Measurements from ENCODE around the gene STXBP5.
"Not testable (repeated sequence)": the region's sequence is repeated elsewhere in the genome, so short reads cannot be mapped to it uniquely, and the experiment has no call there.

Gene STXBP5

GRCh38 chr6:147246853-147247635, 42.8 kb downstream of the STXBP5 start:
- Histone ChIP-seq H3K9me3 (ENCODE audit: low read length) (peaks cover 6% of the 10 kb centered on the region), H2AFZ (ENCODE audit: low read depth, low read length) (no peak overlapping the region), H3K36me3 (ENCODE audit: insufficient read depth, low read length) (peaks cover 5% of the 10 kb centered on the region), H3K27me3 (ENCODE audit: insufficient read depth, low read length) (no peaks in the 10 kb centered on the region), H3K4me1 (ENCODE audit: insufficient read depth, low read length) (peaks cover 7% of the 10 kb centered on the region), H3K4me3 (ENCODE audit: low read length) (no peak overlapping the region)

- Histone ChIP-seq H3K4me1 (ENCODE audit: insufficient read depth, low read length) (peaks cover 7% of the 10 kb centered on the region), H3K4me3 (ENCODE audit: low read length) (no peak overlapping the region), H2AFZ (ENCODE audit: low read depth, low read length) (no peak overlapping the region), H3K27me3 (ENCODE audit: insufficient read depth, low read length) (no peaks in the 10 kb centered on the region), H3K9me3 (ENCODE audit: low read length) (peaks cover 6% of the 10 kb centered on the region), H3K36me3 (ENCODE audit: insufficient read depth, low read length) (peaks cover 5% of the 10 kb centered on the region)
Observed at GRCh38 chr6:147248859-147249258, 44.6 kb downstream of the STXBP5 start.

- Histone ChIP-seq H3K4me3 (ENCODE audit: low read length) (no peak overlapping the region), H2AFZ (ENCODE audit: low read depth, low read length) (no peak overlapping the region), H3K9me3 (ENCODE audit: low read length) (peaks cover 6% of the 10 kb centered on the region), H3K36me3 (ENCODE audit: insufficient read depth, low read length) (peaks cover 5% of the 10 kb centered on the region), H3K4me1 (ENCODE audit: insufficient read depth, low read length) (peaks cover 7% of the 10 kb centered on the region), H3K27me3 (ENCODE audit: insufficient read depth, low read length) (no peaks in the 10 kb centered on the region)
Observed at GRCh38 chr6:147251072-147251471, 46.9 kb downstream of the STXBP5 start.

DNA sequence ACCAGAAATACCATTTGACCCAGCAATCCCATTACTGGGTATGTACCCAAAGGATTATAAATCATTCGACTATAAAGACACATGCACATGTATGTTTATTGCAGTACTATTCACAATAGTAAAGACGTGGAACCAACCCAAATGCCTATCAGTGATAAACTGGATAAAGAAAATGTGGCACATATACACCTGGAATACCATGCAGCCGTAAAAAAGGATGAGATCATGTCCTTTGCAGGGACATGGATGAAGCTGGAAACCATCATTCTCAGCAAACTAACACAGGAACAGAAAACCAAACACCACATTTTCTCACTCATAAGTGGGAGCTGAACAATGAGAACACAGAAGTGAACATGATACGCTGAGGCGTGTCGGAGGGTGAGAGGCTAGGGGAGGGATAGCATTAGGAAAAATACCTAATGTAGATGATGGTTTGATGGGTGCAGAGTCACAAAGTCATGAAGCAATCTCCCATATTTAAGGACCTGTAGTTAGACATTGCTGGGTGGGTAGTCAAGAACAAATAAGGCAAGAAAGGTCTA, 50.8 kb downstream of the STXBP5 start:
- H3K9me3 ChIP-seq (ENCODE audit: low read length); H3K27me3 ChIP-seq (ENCODE audit: insufficient read depth, low read length); H2AFZ ChIP-seq (ENCODE audit: low read depth, low read length); H3K36me3 ChIP-seq (ENCODE audit: insufficient read depth, low read length); H3K4me1 ChIP-seq (ENCODE audit: insufficient read depth, low read length); H3K4me3 ChIP-seq (ENCODE audit: low read length): not testable (repeated sequence)

- Histone ChIP-seq H3K4me3 (ENCODE audit: low read length) (no peak overlapping the region), H3K9me3 (ENCODE audit: low read length) (peaks cover 4% of the 10 kb centered on the region), H3K27me3 (ENCODE audit: insufficient read depth, low read length) (no peaks in the 10 kb centered on the region), H3K36me3 (ENCODE audit: insufficient read depth, low read length) (peaks cover 2% of the 10 kb centered on the region), H2AFZ (ENCODE audit: low read depth, low read length) (no peak overlapping the region), H3K4me1 (ENCODE audit: insufficient read depth, low read length) (no peaks in the 10 kb centered on the region)
Observed at GRCh38 chr6:147255948-147256674, 51.9 kb downstream of the STXBP5 start.

- no peaks in the 10 kb centered on the region for H3K36me3 ChIP-seq (ENCODE audit: insufficient read depth, low read length)
- H3K4me3 ChIP-seq (ENCODE audit: low read length): no peak overlapping the region
- H3K9me3 ChIP-seq (ENCODE audit: low read length): no peaks in the 10 kb centered on the region
- H3K4me1 ChIP-seq (ENCODE audit: insufficient read depth, low read length): no peaks in the 10 kb centered on the region
- H3K27me3 ChIP-seq (ENCODE audit: insufficient read depth, low read length): no peaks in the 10 kb centered on the region
- H2AFZ ChIP-seq (ENCODE audit: low read depth, low read length): no peak overlapping the region
Observed at GRCh38 chr6:147257760-147258159, 53.5 kb downstream of the STXBP5 start.

DNA sequence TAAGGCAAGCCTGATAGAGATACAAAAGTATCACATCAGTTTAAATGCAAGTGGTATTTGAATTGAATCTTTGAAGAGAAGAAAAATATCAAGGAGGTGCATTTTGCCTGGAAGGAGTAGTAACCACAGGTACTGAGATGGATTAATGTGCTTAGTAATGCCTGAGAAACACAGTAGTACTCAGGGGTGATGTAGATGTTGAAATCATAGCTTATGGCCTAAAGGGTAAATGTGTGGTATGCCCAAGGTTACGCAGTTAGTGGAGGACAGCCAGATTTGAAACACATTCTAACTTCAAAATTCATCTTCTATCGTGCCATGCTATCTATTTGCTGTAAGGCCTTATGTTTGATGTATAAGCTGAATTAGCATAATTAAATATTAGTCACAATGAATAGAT, 55.9 kb downstream of the STXBP5 start:
- H3K9me3 ChIP-seq (ENCODE audit: low read length): no peaks in the 10 kb centered on the region
- no peaks in the 10 kb centered on the region for H3K4me1 ChIP-seq (ENCODE audit: insufficient read depth, low read length)
- H3K4me3 ChIP-seq (ENCODE audit: low read length): no peak overlapping the region
- no peak overlapping the region for H2AFZ ChIP-seq (ENCODE audit: low read depth, low read length)
- no peaks in the 10 kb centered on the region for H3K36me3 ChIP-seq (ENCODE audit: insufficient read depth, low read length)
- H3K27me3 ChIP-seq (ENCODE audit: insufficient read depth, low read length): no peaks in the 10 kb centered on the region

- Histone ChIP-seq H3K4me1 (ENCODE audit: insufficient read depth, low read length) (no peaks in the 10 kb centered on the region), H3K4me3 (ENCODE audit: low read length) (no peak overlapping the region), H2AFZ (ENCODE audit: low read depth, low read length) (no peak overlapping the region), H3K9me3 (ENCODE audit: low read length) (no peaks in the 10 kb centered on the region), H3K36me3 (ENCODE audit: insufficient read depth, low read length) (no peaks in the 10 kb centered on the region), H3K27me3 (ENCODE audit: insufficient read depth, low read length) (no peaks in the 10 kb centered on the region)
Observed at GRCh38 chr6:147262946-147263345, 58.7 kb downstream of the STXBP5 start.

GRCh38 chr6:147266821-147267220, 62.6 kb downstream of the STXBP5 start:
- H3K27me3 ChIP-seq (ENCODE audit: insufficient read depth, low read length): no peaks in the 10 kb centered on the region
- no peaks in the 10 kb centered on the region for H3K36me3 ChIP-seq (ENCODE audit: insufficient read depth, low read length)
- no peak overlapping the region for H3K4me3 ChIP-seq (ENCODE audit: low read length)
- no peaks in the 10 kb centered on the region for H3K4me1 ChIP-seq (ENCODE audit: insufficient read depth, low read length)
- no peaks in the 10 kb centered on the region for H3K9me3 ChIP-seq (ENCODE audit: low read length)
- H2AFZ ChIP-seq (ENCODE audit: low read depth, low read length): no peak overlapping the region

DNA sequence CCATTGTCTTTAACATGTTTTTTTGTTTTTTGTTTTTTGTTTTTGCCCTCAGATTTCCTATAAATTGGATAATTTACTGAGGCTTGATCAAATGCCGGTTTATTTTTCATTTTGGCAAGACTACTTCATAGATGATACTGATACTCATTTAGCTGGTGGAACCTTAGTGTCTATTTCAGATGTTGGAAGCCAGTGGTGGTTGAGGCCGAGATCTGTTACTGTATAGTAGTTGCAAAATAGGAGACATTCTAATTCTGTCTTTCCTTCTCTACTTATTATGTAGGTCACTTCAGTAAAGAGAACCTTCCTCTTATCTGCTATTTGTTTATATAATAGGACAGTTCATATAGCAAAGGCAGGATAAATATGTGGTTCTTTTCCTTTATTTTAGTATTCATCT, 63.4 kb downstream of the STXBP5 start:
- H3K9me3 ChIP-seq (ENCODE audit: low read length): no peaks in the 10 kb centered on the region
- H3K36me3 ChIP-seq (ENCODE audit: insufficient read depth, low read length): no peaks in the 10 kb centered on the region
- H3K27me3 ChIP-seq (ENCODE audit: insufficient read depth, low read length): no peaks in the 10 kb centered on the region
- H2AFZ ChIP-seq (ENCODE audit: low read depth, low read length): no peak overlapping the region
- H3K4me1 ChIP-seq (ENCODE audit: insufficient read depth, low read length): no peaks in the 10 kb centered on the region
- H3K4me3 ChIP-seq (ENCODE audit: low read length): no peak overlapping the region

DNA sequence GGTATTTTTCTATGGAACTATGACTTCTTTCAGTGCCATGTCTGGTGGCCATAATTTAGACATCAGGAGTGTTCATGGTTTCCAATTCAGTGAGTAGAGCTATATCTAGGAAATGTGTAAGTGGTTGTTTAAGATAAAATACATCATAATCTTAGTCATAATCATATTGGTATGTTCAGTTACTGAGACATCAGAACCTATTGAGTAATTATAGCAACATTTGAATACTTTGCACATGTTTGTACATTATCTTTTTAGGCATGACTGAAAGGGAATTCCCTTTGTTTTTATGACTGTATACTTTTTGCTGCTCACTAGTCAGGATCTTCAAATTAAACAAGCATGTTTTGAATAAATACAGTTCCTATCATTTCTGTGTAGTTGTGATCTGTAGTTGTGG, 64.0 kb downstream of the STXBP5 start:
- no peaks in the 10 kb centered on the region for H3K36me3 ChIP-seq (ENCODE audit: insufficient read depth, low read length)
- H2AFZ ChIP-seq (ENCODE audit: low read depth, low read length): no peak overlapping the region
- no peak overlapping the region for H3K4me3 ChIP-seq (ENCODE audit: low read length)
- no peaks in the 10 kb centered on the region for H3K9me3 ChIP-seq (ENCODE audit: low read length)
- H3K27me3 ChIP-seq (ENCODE audit: insufficient read depth, low read length): no peaks in the 10 kb centered on the region
- H3K4me1 ChIP-seq (ENCODE audit: insufficient read depth, low read length): no peaks in the 10 kb centered on the region

DNA sequence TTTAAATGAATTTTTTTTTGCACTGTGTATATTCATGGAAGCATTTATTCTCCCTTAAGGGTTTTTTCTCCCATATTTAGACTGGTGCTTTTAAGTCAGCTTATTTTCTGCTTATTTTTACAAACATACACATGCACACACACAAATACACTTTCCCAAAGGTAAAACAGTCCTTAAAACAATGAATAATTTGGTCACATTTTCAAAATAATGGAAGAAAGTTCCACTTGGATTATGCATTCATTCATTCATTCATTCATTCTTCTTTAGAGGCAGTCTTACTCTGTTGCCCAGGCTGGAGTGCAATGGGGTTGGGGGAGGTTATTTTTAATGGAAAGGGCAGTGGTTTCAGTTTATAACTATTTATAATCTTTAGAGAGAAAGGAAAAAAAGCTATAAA, 69.8 kb downstream of the STXBP5 start:
- Histone ChIP-seq H3K27me3 (ENCODE audit: insufficient read depth, low read length) (no peaks in the 10 kb centered on the region), H3K36me3 (ENCODE audit: insufficient read depth, low read length) (peaks cover 6% of the 10 kb centered on the region), H3K9me3 (ENCODE audit: low read length) (no peaks in the 10 kb centered on the region), H3K4me1 (ENCODE audit: insufficient read depth, low read length) (no peaks in the 10 kb centered on the region), H2AFZ (ENCODE audit: low read depth, low read length) (no peak overlapping the region), H3K4me3 (ENCODE audit: low read length) (no peak overlapping the region)

DNA sequence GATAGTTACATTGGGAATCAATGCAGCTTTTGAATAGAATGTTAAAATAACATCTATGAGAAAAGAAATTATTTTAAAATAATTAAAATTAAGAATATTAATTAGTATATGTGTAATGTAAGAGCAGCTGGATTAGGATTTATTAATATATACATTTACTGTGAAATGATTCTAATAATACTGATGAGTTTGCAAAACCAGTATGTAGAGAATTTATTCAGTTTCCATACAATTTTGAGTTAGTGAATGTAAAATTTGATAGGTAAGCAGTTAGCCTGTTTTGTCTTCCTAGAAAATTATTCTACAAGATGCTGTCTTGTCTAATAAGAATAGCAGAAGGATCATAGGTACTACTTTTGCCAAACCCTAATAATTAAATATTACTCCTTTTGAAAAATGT, 70.6 kb downstream of the STXBP5 start:
- H3K27me3 ChIP-seq (ENCODE audit: insufficient read depth, low read length): no peaks in the 10 kb centered on the region
- peaks cover 10% of the 10 kb centered on the region for H3K36me3 ChIP-seq (ENCODE audit: insufficient read depth, low read length)
- no peaks in the 10 kb centered on the region for H3K4me1 ChIP-seq (ENCODE audit: insufficient read depth, low read length)
- H2AFZ ChIP-seq (ENCODE audit: low read depth, low read length): no peak overlapping the region
- no peaks in the 10 kb centered on the region for H3K9me3 ChIP-seq (ENCODE audit: low read length)
- no peak overlapping the region for H3K4me3 ChIP-seq (ENCODE audit: low read length)
